Chondrocyte (in vitro differentiated cells): ENCODE data around the gene PFDN4. TPM values are rescaled to one million over a fixed set of nuclear protein-coding genes. Genes with fewer than 3 reads are reported as not detected.
"Not testable (repeated sequence)": the region's sequence is repeated elsewhere in the genome, so short reads cannot be mapped to it uniquely, and the experiment has no call there.

ENCODE experiments used
- DNase-seq: peaks from one replicate; pipeline ENCODE4 v3.0.0; 2021; ENCODE audit warnings: mixed read lengths, low spot score
- H3K27ac Mint-ChIP-seq: one replicate; pipeline ENCODE4 v1.8.0; 2021; ENCODE audit warnings: mild to moderate bottlenecking, moderate library complexity, mixed read lengths; ENCODE audit not compliant: unreplicated experiment
- H3K27me3 Mint-ChIP-seq: 2 replicates; pipeline ENCODE4 v1.8.0; 2021; ENCODE audit warnings: low read depth, mixed read lengths
- H3K36me3 Mint-ChIP-seq: 2 replicates; pipeline ENCODE4 v1.8.0; 2021; ENCODE audit warnings: low read depth, mixed read lengths
- H3K4me1 Mint-ChIP-seq: 2 replicates; pipeline ENCODE4 v1.8.0; 2021; ENCODE audit warnings: low read depth, mild to moderate bottlenecking, mixed read lengths
- H3K4me3 Mint-ChIP-seq: one replicate; pipeline ENCODE4 v1.8.0; 2021; ENCODE audit warnings: mild to moderate bottlenecking, moderate library complexity, mixed read lengths; ENCODE audit not compliant: unreplicated experiment
- H3K9me3 Mint-ChIP-seq: 2 replicates; pipeline ENCODE4 v1.8.0; 2021; ENCODE audit warnings: low read depth, mixed read lengths
- CTCF ChIP-seq: fragments of 200-600 bp; sonication (generic); IDR thresholded peaks from 2 replicates; pipeline ENCODE4 v1.5.0; 2021; ENCODE audit warnings: antibody characterized with exemption, mild to moderate bottlenecking, moderate library complexity
- total RNA-seq: library from RNA; stranded (reverse); gene quantifications from 3 replicates; pipeline ENCODE4 v1.2.1, GENCODE V29; 2021

PFDN4 gene
- total RNA-seq, 1 donor from 2014 or later: 18.6 TPM

- no peak overlapping the region for H3K4me3 Mint-ChIP-seq
- H3K9me3 Mint-ChIP-seq: no peaks in the 10 kb centered on the region
- H3K4me1 Mint-ChIP-seq: peaks cover 19% of the 10 kb centered on the region
- no peaks in the 10 kb centered on the region for H3K27me3 Mint-ChIP-seq
- no peak overlapping the region for H3K27ac Mint-ChIP-seq
- H3K36me3 Mint-ChIP-seq: peaks cover 4% of the 10 kb centered on the region
- no peak for TF ChIP-seq CTCF
- DNase-seq: no peak
Observed at GRCh38 chr20:54221353-54221752, 13.5 kb downstream of the PFDN4 start.

- H3K4me3 Mint-ChIP-seq: no peak overlapping the region
- DNase-seq: no peak
- no peak for TF ChIP-seq CTCF
- H3K4me1 Mint-ChIP-seq: peaks cover 19% of the 10 kb centered on the region
- no peak overlapping the region for H3K27ac Mint-ChIP-seq
- H3K36me3 Mint-ChIP-seq: peaks cover 2% of the 10 kb centered on the region
- no peaks in the 10 kb centered on the region for H3K27me3 Mint-ChIP-seq
- H3K9me3 Mint-ChIP-seq: no peaks in the 10 kb centered on the region
Observed at GRCh38 chr20:54221996-54222890, 14.4 kb downstream of the PFDN4 start.

DNA sequence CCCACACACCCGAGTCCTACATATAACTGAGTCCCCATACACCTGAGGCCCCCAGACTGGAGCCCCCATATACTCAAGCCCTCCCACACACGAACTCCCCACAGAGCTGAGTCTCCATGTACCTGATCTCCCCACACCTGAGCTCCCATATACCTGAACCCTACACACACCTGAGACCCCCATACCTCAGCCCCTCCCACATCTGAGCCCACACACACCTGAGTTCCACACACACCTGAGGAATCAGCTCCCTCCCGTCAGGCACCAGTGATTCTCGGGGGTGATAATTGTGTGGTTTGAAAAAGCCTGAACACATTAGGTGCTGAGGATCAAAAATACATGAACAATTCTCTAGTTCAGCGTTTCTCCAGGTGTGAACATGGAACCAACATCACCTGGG is 15.4 kb downstream of the PFDN4 start:
- no peak for DNase-seq
- TF ChIP-seq CTCF: no peak
- no peak overlapping the region for H3K27ac Mint-ChIP-seq
- H3K9me3 Mint-ChIP-seq: no peaks in the 10 kb centered on the region
- H3K4me3 Mint-ChIP-seq: no peak overlapping the region
- no peaks in the 10 kb centered on the region for H3K27me3 Mint-ChIP-seq
- peaks cover 19% of the 10 kb centered on the region for H3K4me1 Mint-ChIP-seq
- H3K36me3 Mint-ChIP-seq: no peaks in the 10 kb centered on the region

DNA sequence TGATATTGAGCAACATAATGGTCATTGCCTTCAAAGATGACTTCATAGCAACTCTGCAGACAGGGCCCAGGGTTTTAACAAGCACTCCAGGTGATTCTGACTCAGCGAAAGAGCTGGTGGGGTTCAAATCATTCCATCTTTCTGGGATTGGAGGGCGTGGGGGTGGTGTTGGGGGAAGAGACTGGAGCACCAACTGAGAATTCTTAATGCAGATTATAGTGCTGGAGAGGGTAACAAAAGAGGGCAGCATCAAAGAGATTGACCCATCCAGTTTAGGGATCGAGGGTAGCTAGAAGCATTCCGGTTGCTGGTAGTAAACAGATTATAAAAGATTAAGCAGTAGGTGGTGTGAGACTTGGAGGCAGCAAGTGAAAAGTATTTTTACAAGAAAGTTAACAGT is 15.9 kb downstream of the PFDN4 start:
- Mint-ChIP-seq H3K36me3 (no peaks in the 10 kb centered on the region), H3K27ac (no peak overlapping the region), H3K4me1 (peaks cover 15% of the 10 kb centered on the region), H3K9me3 (no peaks in the 10 kb centered on the region), H3K27me3 (no peaks in the 10 kb centered on the region), H3K4me3 (no peak overlapping the region)
- no peak for DNase-seq
- TF ChIP-seq CTCF: no peak

DNA sequence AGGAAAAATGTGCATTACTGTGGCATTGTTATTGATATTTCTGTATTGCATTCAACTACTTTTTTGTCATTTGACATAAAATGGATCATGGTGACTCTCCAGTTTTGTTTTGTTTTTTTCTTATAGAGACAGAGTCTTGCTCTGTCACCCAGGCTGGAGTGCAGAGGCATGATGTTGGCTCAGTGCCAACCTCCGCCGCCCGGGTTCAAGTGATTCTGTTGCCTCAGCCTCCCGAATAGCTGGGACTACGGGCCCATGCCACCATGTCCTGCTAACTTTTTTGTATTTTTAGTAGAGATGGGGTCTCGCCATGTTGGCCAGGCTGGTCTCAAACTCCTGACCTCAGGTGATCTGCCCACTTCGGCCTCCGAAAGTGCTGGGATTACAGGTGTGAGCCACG is 16.8 kb downstream of the PFDN4 start:
- H3K4me1 Mint-ChIP-seq: peaks cover 15% of the 10 kb centered on the region
- not testable (repeated sequence) for H3K36me3 Mint-ChIP-seq

DNA sequence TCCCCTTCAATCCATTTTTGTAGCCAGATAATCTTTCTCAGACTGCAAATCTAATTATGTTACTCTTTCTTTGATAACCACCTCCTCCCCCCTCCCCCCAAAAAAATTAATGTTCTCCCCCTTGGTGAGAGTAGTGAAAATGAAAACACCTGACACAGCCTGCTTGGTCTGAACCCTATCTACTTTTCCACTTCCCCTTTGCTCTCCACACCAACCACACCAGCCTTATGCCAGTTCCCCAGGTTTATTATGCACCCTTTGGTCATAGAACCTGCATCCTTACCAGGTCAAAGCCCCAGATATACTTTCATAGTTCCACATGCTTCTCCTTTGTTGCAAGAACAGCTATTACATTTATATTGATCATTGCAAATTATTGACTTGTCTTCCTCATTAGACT is 19.4 kb downstream of the PFDN4 start:
- DNase-seq: no peak
- H3K27ac Mint-ChIP-seq: no peak overlapping the region
- no peaks in the 10 kb centered on the region for H3K9me3 Mint-ChIP-seq
- no peaks in the 10 kb centered on the region for H3K27me3 Mint-ChIP-seq
- H3K4me1 Mint-ChIP-seq: peaks cover 10% of the 10 kb centered on the region
- no peak for TF ChIP-seq CTCF
- no peak overlapping the region for H3K4me3 Mint-ChIP-seq
- no peaks in the 10 kb centered on the region for H3K36me3 Mint-ChIP-seq

More for the DNA sequence above, 16.8 kb downstream of the PFDN4 start:
- DNase-seq, H3K27me3 Mint-ChIP-seq, H3K27ac Mint-ChIP-seq, H3K4me3 Mint-ChIP-seq, H3K9me3 Mint-ChIP-seq: not testable (repeated sequence)
